ENCODE measurements around the gene XYLT2.

DNA sequence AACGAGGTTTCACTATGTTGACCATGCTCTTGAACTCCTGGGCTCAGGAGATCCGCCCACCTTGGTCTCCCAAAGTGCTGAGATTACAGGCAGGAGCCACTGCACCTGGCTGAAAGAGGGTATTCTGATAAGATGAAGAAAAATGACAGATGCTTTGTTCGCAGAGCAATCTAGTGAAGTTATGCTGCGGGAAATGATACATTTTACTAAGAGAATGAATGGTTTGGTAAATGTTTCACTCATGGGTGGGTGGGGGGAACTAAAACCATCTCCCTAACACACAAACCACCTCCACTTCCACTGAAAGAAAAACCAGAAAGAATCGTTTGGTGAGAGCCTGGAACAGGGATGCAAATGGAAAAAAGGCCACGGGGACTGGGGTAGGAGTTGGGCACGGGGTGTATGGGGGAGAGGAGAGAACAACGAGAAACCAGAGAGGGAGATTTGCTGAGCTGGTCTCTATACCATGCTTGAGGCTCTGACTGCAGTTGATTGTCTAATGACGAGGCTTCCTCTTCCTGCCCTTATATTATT lies 19.0 kb upstream of the XYLT2 start:
- TF ChIP-seq, protein P1, sequence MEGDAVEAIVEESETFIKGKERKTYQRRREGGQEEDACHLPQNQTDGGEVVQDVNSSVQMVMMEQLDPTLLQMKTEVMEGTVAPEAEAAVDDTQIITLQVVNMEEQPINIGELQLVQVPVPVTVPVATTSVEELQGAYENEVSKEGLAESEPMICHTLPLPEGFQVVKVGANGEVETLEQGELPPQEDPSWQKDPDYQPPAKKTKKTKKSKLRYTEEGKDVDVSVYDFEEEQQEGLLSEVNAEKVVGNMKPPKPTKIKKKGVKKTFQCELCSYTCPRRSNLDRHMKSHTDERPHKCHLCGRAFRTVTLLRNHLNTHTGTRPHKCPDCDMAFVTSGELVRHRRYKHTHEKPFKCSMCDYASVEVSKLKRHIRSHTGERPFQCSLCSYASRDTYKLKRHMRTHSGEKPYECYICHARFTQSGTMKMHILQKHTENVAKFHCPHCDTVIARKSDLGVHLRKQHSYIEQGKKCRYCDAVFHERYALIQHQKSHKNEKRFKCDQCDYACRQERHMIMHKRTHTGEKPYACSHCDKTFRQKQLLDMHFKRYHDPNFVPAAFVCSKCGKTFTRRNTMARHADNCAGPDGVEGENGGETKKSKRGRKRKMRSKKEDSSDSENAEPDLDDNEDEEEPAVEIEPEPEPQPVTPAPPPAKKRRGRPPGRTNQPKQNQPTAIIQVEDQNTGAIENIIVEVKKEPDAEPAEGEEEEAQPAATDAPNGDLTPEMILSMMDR (IDR thresholded peaks at IDR 0.05), result no peak
- no peak for TF ChIP-seq POLR2AphosphoS5 (IDR thresholded peaks at IDR 0.05; ENCODE audit: low read depth, low read length)

Measured in Panc1 (cell line).